Peyer's patch (tissue), 4 donors: ENCODE results near the gene DUSP9.

Experiments
- CTCF ChIP-seq, 6 experiments: fragments of 450-650 bp in 4 of 6; fragments of 200-600 bp in 2 of 6; sonication (generic) in 1 of 6; IDR thresholded peaks; one replicate each; pipeline ENCODE4 v1.5.1; 2017 to 2019; ENCODE audit warnings: antibody characterized with exemption in 6 of 6, mild to moderate bottlenecking in 3 of 6, moderate library complexity in 1 of 6
- POLR2A ChIP-seq, 2 donors: fragments of 450-650 bp; IDR thresholded peaks; one replicate each; pipeline ENCODE4 v1.5.1; 2017; ENCODE audit warnings: antibody characterized with exemption in 2 of 2, mild to moderate bottlenecking in 2 of 2, moderate library complexity in 2 of 2

- no peak for TF ChIP-seq CTCF (IDR thresholded peaks at IDR 0.05)
- TF ChIP-seq POLR2A (IDR thresholded peaks at IDR 0.05), result no peak
These were observed 39.0 kb downstream of the DUSP9 start for GRCh38 chrX:153685751-153686696.
